HG03095 (cell line): ENCODE data around the gene ZNF813.

ENCODE experiments used
- ATAC-seq: cut with Tn5 transposase; IDR thresholded peaks from one replicate; pipeline ENCODE4 v1.9.1; 2021; ENCODE audit warnings: moderate library complexity; ENCODE audit not compliant: unreplicated experiment

ZNF813 gene

GRCh38 chr19:53519446-53519845 is 51.9 kb downstream of the ZNF813 start:
- no peak for ATAC-seq

GRCh38 chr19:53520163-53520546 is 52.6 kb downstream of the ZNF813 start:
- no peak for ATAC-seq

GRCh38 chr19:53520547-53521372 is 53.2 kb downstream of the ZNF813 start:
- peak; percentile 91 for ATAC-seq

GRCh38 chr19:53521373-53522202 is 54.1 kb downstream of the ZNF813 start:
- ATAC-seq = no peak

GRCh38 chr19:53525922-53526321 is 58.4 kb downstream of the ZNF813 start:
- no peak for ATAC-seq

- no peak for ATAC-seq
Observed at GRCh38 chr19:53530622-53531021, 63.1 kb downstream of the ZNF813 start.

GRCh38 chr19:53531457-53531856 is 63.9 kb downstream of the ZNF813 start:
- no peak for ATAC-seq

GRCh38 chr19:53532362-53532761 is 64.8 kb downstream of the ZNF813 start:
- ATAC-seq = no peak

GRCh38 chr19:53536225-53536548 is 68.7 kb downstream of the ZNF813 start:
- no peak for ATAC-seq

- no peak for ATAC-seq
Observed at GRCh38 chr19:53537121-53537520, 69.6 kb downstream of the ZNF813 start.

GRCh38 chr19:53537521-53538377 is 70.2 kb downstream of the ZNF813 start, which contains the start of gene ZNF331:
Gene ZNF331 (plus strand): TSS chr19:53538145. CDS start chr19:53569377, 31,232 bp downstream.
- peak; percentile 56 for ATAC-seq

- ATAC-seq = no peak
Observed at GRCh38 chr19:53538378-53539109, 71.0 kb downstream of the ZNF813 start.

- ATAC-seq = no peak
Observed at GRCh38 chr19:53540091-53540490, 72.6 kb downstream of the ZNF813 start.

- ATAC-seq = no peak
Observed at GRCh38 chr19:53541971-53542370, 74.4 kb downstream of the ZNF813 start.

- no peak for ATAC-seq
Observed at GRCh38 chr19:53545271-53546065, 77.9 kb downstream of the ZNF813 start.
